Heart right ventricle (tissue), 16 donors: ENCODE measurements around the gene MAP4K4. TPM values are rescaled to one million over a fixed set of nuclear protein-coding genes. Genes with fewer than 3 reads are reported as not detected.

Experiments
- ATAC-seq, 8 donors: fragments of 200-7000 bp; cut with Tn5 transposase; one replicate each; pipeline ENCODE4 v1.9.1; 2020; ENCODE audit warnings: mild to moderate bottlenecking in 8 of 8, moderate library complexity in 8 of 8, moderate number of reproducible peaks in 1 of 8
- DNase-seq, 2 donors: peaks; one replicate each; pipeline ENCODE4 v3.0.0-alpha.2; 2020
- H3K27ac ChIP-seq, 10 donors: fragments of 200-600 bp; sonication (generic) in 2 of 10; one replicate each; pipeline versions ENCODE4 v1.5.0 to v1.8.0; 2020 to 2022; ENCODE audit warnings: mild to moderate bottlenecking in 3 of 10
- H3K27me3 ChIP-seq, 7 donors: fragments of 200-600 bp; one replicate each; pipeline ENCODE4 v1.8.0; 2021 to 2022; ENCODE audit warnings: mild to moderate bottlenecking in 2 of 7
- H3K36me3 ChIP-seq, 9 donors: fragments of 200-600 bp; sonication (generic) in 1 of 9; one replicate each; pipeline versions ENCODE4 v1.5.0 to v1.8.0; 2020 to 2022; ENCODE audit warnings: mild to moderate bottlenecking in 2 of 9
- H3K4me1 ChIP-seq, 9 donors: fragments of 200-600 bp; sonication (generic) in 1 of 9; one replicate each; pipeline versions ENCODE4 v1.5.0 to v1.8.0; 2020 to 2022; ENCODE audit warnings: mild to moderate bottlenecking in 4 of 9
- H3K4me3 ChIP-seq, 10 donors: fragments of 200-600 bp; sonication (generic) in 2 of 10; one replicate each; pipeline versions ENCODE4 v1.5.0 to v1.8.0; 2020 to 2022; ENCODE audit warnings: mild to moderate bottlenecking in 7 of 10, moderate library complexity in 2 of 10
- H3K9me3 ChIP-seq, 11 donors: fragments of 200-600 bp in 10 of 11; sonication (generic) in 2 of 11; one replicate each; pipeline versions ENCODE4 v1.5.0 to v1.8.0; 2013 to 2022; ENCODE audit warnings: mild to moderate bottlenecking in 2 of 11, control low read depth in 1 of 11, moderate library complexity in 1 of 11
- CTCF ChIP-seq, 9 donors: fragments of 200-600 bp; sonication (generic) in 2 of 9; IDR thresholded peaks; one replicate each; pipeline versions ENCODE4 v1.5.0 to v1.8.0; 2021 to 2022; ENCODE audit warnings: antibody characterized with exemption in 9 of 9, mild to moderate bottlenecking in 5 of 9, moderate library complexity in 1 of 9
- WGBS, 2 donors: extraction: QIAGEN DNeasy Blood & Tissue Kit; methylation state at CpG; one replicate each; pipeline ENCODE4 v1.1.7; 2013; ENCODE audit warnings: inconsistent platforms in 1 of 2; 5-methylcytosine and 5-hydroxymethylcytosine counted together
- intact Hi-C, 10 donors: fragments of 100-400 bp; cut with DNase I; formaldehyde crosslinking; loops; one replicate each; pipeline versions ENCODE4 v1.11.1 to v1.14.2; 2022
- polyA plus RNA-seq, 2 donors: library from polyadenylated mRNA; stranded (reverse); fragments of 200-250 nt; gene quantifications; one replicate each; pipeline ENCODE4 v1.2.3, GENCODE V29; 2013
- total RNA-seq, 10 donors: library from RNA; stranded (reverse); fragmentation: NEBNext Ultra II Directional in 3 of 10; extraction: Animal tissue kit (Norgen Biotek cat#: 25700) in 3 of 10; gene quantifications; one replicate each; pipeline versions ENCODE4 v1.2.1 to v1.2.4, GENCODE V29; 2021 to 2023
- donor health status: Arrhythmogenic right ventricular cardiomyopathy.
- donor health status: ischemic (EF 13 %, LVEDD 7.1; RV severe dilation, severe dysfunction).
- donor health status: healthy with polysubstance abuse.
- donor health status: DM: no; HTN: yes; CAD: no.
- donor health status: DM: no; HTN: no; CAD: no.
- donor health status: ischemic (EF 25% LVEDD 6.9; RV normal size, moderate dysfunction).
- donor health status: ischemic (EF 25% LVEDD 5.7; RV mildly dilated, moderate dysfunction).
- donor health status: healthy.
- donor health status: DM: yes; HTN: yes; CAD: no.
- donor health status: Ischemic cardiomyopathy.
- donor health status: ischemic (EF 35%, LVEDD 5.7; RV mildly dilated, moderate dysfunction).
- donor health status: nonischemic (EF 11% LVEDD 7.7; RV severe dilation, severe dysfunction).
- donor health status: DM: yes; HTN: yes; CAD: no.
- donor health status: PGD.
- donor health status: ischemic (EF 29% LVEDD 5.4; RV normal size, mild dysfunction).
- donor health status: nonischemic (EF 23%, LVEDD 6.1; RV moderate dilation, normal function).

Gene MAP4K4
- total and polyA plus RNA-seq, 12 donors: 44.3 to 116 (median 86.1) TPM

GRCh38 chr2:101699755-101700461 is 2.4 kb downstream of the MAP4K4 start:
- WGBS, 2 donors: 13 to 15% methylated on average over 13 of the region's 13 CpGs
- no peak for DNase-seq
- Histone ChIP-seq H3K4me3 (peak overlapping the region; percentile 53 to 79 (median 71)), H3K9me3 (no peaks in the 10 kb centered on the region), H3K27ac (peak overlapping the region in 9 of 10 donors; percentile 15 to 94 (median 88)), H3K4me1 (peaks cover 4 to 72% (median 52%) of the 10 kb centered on the region in 9 donors), H3K36me3 (peaks cover 0 to 11% (median 0%) of the 10 kb centered on the region in 9 donors), H3K27me3 (no peaks in the 10 kb centered on the region)
- ATAC-seq: no peak
- intact Hi-C loops: loop anchor here (2.0 to 10.0 kb wide), 17 partner anchors 52 to 285 kb away; no protein-coding TSS in a partner anchor
- peak in 1 of 9 donors; percentile 3 for TF ChIP-seq CTCF (IDR thresholded peaks at IDR 0.05)

GRCh38 chr2:101704046-101704466 is 6.5 kb downstream of the MAP4K4 start:
- no peak for DNase-seq

GRCh38 chr2:101704816-101705578 is 7.5 kb downstream of the MAP4K4 start:
- Histone ChIP-seq H3K4me1 (peaks cover 17 to 97% (median 91%) of the 10 kb centered on the region in 9 donors), H3K9me3 (no peaks in the 10 kb centered on the region), H3K27me3 (no peaks in the 10 kb centered on the region), H3K36me3 (peaks cover 0 to 11% (median 0%) of the 10 kb centered on the region in 9 donors), H3K27ac (peak overlapping the region in 7 of 10 donors; percentile 0 to 67 (median 32)), H3K4me3 (no peak overlapping the region)
- WGBS, 2 donors: 41 to 50% methylated on average over 3 of the region's 3 CpGs
- DNase-seq (no peak), ATAC-seq (peak in 1 of 8 donors; percentile 24)
- intact Hi-C loops: loop anchor here in 7 of 10 donors (5.0 to 10.0 kb wide), 4 partner anchors 37 to 70 kb away; no protein-coding TSS in a partner anchor
- no peak for TF ChIP-seq CTCF (IDR thresholded peaks at IDR 0.05)

More at GRCh38 chr2:101704046-101704466, 6.5 kb downstream of the MAP4K4 start:
- H3K9me3 ChIP-seq: no peaks in the 10 kb centered on the region
- H3K27ac ChIP-seq: peak overlapping the region in 6 of 10 donors; percentile 14 to 67 (median 38)
- no peaks in the 10 kb centered on the region for H3K27me3 ChIP-seq
- H3K4me1 ChIP-seq: peaks cover 11 to 91% (median 85%) of the 10 kb centered on the region in 9 donors
- peak overlapping the region in 1 of 10 donors; percentile 15 for H3K4me3 ChIP-seq
- peaks cover 0 to 11% (median 0%) of the 10 kb centered on the region in 9 donors for H3K36me3 ChIP-seq
- intact Hi-C loops: loop anchor here in 5 of 10 donors (10.0 kb wide), 2 partner anchors 51 to 71 kb away; no protein-coding TSS in a partner anchor
- peak in 3 of 8 donors; percentile 44 to 61 (median 56) for ATAC-seq
- TF ChIP-seq CTCF (IDR thresholded peaks at IDR 0.05): no peak
- WGBS, 2 donors: 47 to 50% methylated on average over 1 of the region's 1 CpG
